NCI-H82 treated with DMSO at 0.1 percent for 48 hours (cell line): ENCODE results near the gene LAMA3.

Experiments
- DNase-seq: peaks from one replicate; lab custom pipeline; 2025; ENCODE audit not compliant: unreplicated experiment; lab: John Stamatoyannopoulos, UW

Gene LAMA3

GRCh38 chr18:23668731-23669130, 20.5 kb upstream of the LAMA3 start:
- no peak for DNase-seq

- DNase-seq = no peak
Measured at GRCh38 chr18:23669202-23669766, 20.0 kb upstream of the LAMA3 start.

GRCh38 chr18:23669804-23670405, 19.3 kb upstream of the LAMA3 start:
- no peak for DNase-seq

- DNase-seq = no peak
Measured at GRCh38 chr18:23671564-23671963, 17.7 kb upstream of the LAMA3 start.

GRCh38 chr18:23673725-23674124, 15.5 kb upstream of the LAMA3 start:
- DNase-seq = no peak

DNA sequence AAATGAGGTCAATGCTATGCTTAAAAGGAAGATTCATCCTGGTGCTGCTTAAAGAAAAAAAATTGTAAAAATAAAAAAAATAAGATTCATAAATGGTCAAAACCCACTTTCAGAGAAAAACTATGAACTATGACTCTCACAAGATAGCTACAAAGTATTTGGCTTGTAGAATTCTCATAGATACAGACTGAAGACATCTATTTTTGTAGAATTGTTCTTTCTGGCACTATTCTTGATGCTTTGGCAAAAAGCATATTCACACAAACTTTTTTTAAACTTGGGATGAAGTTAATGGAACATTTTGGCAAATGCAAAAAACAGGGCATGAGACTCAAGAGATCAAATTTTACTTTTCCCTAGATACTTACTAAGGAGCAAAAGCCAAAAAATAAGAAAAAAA, 14.0 kb upstream of the LAMA3 start:
- no peak for DNase-seq

GRCh38 chr18:23675896-23676295, 13.4 kb upstream of the LAMA3 start:
- no peak for DNase-seq

- no peak for DNase-seq
Measured at GRCh38 chr18:23682045-23682444, 7.2 kb upstream of the LAMA3 start.

- no peak for DNase-seq
Measured at GRCh38 chr18:23682472-23682871, 6.8 kb upstream of the LAMA3 start.

DNA sequence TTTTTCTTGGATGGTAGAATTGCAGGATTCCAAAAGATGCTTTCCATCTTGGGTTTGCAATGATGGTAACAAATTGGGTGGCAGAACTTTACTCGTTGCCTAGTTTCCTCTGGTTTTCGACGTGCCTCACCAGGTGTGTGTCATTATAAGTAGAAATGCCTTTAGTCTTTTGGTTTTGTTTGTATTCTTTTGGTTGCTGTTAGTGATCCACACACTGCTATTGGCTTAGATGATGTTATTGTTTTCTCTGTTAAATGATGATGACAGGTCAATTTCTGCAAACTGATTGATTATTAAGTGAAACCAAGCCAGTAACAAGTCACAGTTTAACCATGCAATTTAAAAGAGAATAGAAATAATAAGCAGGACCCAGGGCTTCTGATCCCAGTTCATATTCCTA, 6.1 kb upstream of the LAMA3 start:
- no peak for DNase-seq

DNA sequence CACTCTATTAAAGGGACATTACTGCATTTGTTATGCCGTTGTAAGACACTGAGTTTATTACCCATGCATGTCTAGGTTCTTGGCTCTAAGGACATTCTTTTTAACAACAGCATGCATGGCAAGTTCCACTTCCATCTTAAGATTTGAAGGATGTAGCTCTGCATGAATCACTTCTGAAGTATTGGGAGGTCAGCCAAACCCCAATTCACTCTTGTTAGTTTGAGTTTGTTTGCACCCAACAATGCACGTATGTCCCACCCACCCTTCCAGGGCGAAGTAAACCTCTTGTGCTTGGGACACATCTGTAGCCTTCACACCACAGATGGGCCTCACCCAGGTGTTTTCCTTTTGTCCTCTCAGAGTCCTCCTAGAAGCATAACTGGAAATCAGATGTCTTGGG, 5.6 kb upstream of the LAMA3 start:
- no peak for DNase-seq

DNA sequence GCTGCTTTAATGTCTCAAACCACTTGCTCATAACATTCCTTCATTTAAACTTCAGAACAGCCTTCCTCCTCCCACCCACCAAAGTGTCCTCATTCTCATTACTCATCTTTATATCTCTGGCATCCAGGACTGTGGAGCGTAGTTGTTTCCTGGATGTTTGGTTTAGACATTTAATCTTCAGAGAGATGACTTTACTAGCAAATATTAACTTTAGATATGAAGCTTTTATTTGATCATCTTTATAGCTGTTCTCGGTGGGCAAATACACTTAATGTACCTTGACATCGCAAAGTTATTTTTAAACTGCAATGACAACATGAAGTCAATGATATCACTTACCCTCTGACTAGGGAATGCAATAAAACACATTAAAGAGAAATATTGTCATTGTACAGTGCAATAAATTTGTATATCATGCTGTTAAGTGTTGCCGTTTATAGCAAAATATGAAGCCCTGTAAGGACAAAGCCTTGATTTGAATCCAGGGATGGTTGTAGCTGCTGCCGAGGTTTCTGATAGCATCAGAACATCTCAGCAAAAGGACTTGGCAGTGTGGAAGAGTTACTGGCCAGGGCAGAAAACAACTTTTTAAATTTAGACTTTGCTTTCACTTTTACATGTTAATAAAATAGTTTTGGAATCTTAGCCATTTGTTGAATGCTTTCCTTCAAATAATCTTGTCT, 4.6 kb upstream of the LAMA3 start:
- no peak for DNase-seq

DNA sequence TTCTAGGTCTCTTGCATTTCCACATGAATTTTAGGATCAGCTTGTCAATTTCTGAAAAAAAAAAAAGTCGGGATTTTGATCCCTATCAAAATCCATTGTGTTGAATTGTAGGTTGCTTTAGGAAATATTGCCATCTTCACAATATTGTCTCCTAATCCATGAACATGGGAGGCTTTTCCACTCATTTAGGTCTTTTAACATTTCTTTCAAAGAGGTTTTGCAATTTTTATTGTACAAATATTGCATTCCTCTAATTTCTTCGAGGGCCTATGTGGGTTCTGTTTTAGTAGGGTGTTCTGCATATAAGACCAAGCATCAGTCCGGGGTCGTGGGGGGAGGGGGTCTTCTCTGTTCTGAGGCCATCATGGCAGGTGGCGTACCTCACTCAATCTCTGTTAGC, 725 bp upstream of the LAMA3 start:
- DNase-seq = no peak

DNA sequence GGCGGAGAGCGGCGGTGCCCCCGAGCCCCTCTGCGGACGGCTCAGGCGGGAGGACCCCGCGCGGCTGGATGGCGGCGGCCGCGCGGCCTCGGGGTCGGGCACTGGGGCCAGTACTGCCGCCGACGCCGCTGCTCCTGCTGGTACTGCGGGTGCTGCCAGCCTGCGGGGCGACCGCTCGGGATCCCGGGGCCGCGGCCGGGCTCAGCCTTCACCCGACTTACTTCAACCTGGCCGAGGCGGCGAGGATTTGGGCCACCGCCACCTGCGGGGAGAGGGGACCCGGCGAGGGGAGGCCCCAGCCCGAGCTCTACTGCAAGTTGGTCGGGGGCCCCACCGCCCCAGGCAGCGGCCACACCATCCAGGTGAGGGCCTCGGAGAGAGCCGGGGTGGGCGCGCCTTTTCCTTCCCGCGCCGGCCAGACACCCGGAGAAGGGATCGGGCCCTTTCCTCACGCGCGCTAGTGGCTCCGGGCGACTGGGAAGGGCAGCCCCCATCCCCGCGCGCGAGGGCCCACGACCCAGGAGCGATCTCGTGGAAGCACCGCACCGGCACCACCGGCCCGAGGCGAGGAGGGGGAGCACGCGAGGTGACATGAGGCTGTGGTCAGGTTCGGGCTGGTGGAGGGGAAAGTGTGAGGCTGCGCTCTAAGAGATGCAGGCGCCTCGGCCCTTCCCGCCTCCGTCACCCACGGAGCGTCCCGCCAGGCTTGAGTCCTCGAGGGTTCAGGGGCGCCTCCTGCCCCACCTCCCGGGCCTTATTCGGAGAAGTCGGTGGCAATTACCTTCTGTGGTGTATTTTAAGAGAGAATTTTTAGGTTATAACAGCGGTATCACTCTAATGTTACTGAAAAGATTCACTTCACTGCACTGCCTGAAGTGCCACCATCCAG, 607 bp downstream of the LAMA3 start:
- no peak for DNase-seq

DNA sequence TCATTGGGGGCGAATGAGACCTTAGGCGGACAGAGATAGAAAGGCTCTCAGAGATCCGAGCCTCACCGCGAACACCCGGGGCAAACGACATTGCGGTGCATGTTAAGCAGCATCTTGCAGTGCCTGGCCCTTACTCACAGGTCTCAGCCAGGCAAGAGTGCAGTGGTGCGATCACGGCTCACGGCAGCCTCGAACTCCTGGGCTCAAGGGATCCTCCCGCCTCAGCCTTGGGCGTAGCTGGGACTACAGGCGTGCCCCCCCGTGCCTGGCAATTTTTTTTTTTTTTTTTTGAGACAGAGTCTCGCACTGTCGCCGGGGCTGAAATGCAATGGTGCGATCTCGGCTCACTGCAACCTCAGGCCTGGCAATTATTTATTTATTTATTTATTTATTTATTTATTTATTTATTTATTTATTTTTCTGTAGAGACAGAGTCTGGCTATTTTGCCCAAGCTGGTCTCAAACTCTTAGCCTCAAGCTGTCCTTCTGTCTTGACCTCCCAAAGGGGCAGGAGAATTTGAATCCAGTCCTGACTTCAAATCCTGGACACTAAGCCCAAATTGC, 1.3 kb downstream of the LAMA3 start:
- DNase-seq = no peak

GRCh38 chr18:23693846-23694245, 4.6 kb downstream of the LAMA3 start:
- no peak for DNase-seq

DNA sequence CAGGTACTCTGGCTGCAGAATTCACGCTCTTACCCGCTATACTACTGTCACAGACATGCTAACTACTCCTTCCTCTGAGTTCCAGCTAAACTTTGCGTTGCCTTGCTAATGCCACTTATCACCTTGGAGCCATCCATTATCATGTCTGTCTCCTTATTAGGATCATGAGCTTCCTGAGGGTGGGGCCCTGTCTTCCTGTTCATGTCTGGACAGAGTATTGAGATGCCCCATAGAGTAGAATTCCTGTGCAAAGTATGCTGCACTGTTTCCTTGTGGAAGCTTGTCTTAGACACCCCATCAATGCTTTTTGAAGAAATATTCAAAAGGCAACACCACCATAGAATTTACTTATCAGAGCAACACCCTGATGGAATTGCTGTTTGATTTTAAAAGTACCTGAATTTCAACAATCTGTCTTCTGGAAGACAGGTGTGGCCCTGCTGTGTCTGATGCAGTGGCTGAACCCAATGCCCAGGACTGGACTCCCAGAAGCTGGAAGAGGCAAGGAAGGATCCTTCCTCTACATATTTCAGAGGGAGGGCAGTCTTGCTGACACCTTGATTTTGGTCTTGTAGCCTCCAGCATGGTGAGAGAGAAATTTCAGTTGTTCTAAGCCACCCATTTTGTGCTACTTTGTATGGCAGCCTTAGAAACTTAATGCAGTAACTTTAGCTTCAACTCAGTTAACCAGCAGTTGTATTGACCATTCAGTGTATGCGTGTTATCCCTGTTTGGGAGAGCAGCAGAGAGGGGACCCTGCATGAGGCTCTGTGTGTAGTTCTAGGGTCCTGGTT, 5.6 kb downstream of the LAMA3 start:
- DNase-seq = no peak

DNA sequence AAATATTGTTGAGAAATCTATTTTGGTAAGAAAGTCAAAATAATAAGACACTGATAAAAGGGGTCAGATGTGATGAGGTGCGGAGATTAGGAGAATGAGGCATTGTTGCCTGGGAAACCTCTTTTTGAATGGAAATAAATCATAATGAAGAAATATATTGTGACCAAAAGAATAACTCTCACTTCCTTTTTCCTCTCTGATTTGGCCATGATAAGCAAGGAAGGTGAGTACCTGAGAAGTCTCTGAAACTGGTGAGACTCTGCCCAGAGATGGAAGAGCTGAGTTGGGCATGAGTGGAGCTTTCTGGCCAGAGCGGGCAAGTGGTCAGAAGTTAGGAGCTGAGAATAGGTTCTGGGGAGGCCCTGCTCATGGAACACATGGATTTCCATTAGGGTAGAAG, 11.8 kb downstream of the LAMA3 start:
- DNase-seq = no peak

DNA sequence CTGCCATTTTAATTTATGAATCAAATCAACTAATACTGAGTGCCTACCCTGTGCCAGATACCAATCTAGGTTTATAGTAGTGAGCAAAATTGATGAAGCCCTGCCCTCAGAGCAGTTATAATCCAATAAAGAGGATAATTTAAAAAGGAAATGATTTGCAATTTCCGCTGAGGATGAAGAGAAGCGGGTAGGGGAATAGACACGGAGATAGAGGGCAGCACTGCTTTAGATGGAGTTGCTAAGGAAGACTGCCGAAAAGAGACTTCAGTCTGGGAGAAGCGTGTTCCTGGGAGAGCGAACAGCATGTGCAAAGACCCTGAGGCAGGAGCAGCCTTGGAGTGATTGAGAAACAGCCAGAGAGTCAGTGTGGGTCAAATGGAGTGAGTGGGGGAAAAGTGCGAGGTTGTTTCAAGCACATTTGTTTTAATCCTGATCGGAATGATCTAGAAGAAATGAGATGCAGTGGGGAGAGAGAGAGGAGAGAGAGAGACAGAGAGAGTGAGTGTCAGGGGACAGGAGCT, 12.4 kb downstream of the LAMA3 start:
- no peak for DNase-seq

DNA sequence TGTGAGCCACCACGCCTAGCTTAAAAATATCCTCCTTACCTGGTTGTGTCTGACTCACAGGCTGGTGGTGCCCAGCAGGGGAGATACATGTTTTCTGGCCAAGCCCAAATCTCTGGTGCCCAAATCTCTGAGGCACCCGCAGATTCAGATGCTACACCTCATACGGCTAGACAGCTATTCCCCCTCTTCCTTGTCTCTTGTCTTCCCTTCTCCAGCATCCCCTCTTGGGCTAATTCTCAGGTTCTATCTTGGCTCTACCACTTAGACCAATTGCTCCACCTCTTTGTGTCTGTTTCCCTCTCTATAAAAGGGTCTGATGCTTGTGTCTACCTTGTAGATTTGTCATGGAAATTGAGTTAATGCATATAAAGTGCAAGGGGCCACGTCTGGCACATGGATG, 13.4 kb downstream of the LAMA3 start:
- no peak for DNase-seq
